ENCODE measurements around the gene NLGN1. TPM values are rescaled to one million over a fixed set of nuclear protein-coding genes. Genes with fewer than 3 reads are reported as not detected.

The NLGN1 gene
- total RNA-seq, 3 donors from 2014 or later: 0.43 to 14.3 (median 2.0) TPM

- DNase-seq (no peak), ATAC-seq (no peak)
These were observed 703.7 kb downstream of the NLGN1 start for GRCh38 chr3:174101244-174101643.

GRCh38 chr3:174102274-174102673 lies 704.7 kb downstream of the NLGN1 start:
- H3K4me3 ChIP-seq: no peak overlapping the region
- H3K4me1 ChIP-seq (ENCODE audit: low read depth): no peaks in the 10 kb centered on the region
- DNase-seq (no peak), ATAC-seq (no peak)
- no peaks in the 10 kb centered on the region for H3K9me3 ChIP-seq
- intact Hi-C loops (cut with DNase I, micrococcal nuclease): no loop called here
- TF ChIP-seq CTCF (IDR thresholded peaks at IDR 0.05): no peak
- no peaks in the 10 kb centered on the region for H3K36me3 ChIP-seq (ENCODE audit: low read depth)

More at GRCh38 chr3:174101244-174101643, 703.7 kb downstream of the NLGN1 start:
- H3K9me3 ChIP-seq: no peaks in the 10 kb centered on the region
- intact Hi-C loops (cut with DNase I, micrococcal nuclease): no loop called here
- no peaks in the 10 kb centered on the region for H3K4me1 ChIP-seq (ENCODE audit: low read depth)
- no peak overlapping the region for H3K4me3 ChIP-seq
- no peak for TF ChIP-seq CTCF (IDR thresholded peaks at IDR 0.05)
- no peaks in the 10 kb centered on the region for H3K36me3 ChIP-seq (ENCODE audit: low read depth)

- DNase-seq: no peak
- H3K36me3 ChIP-seq (ENCODE audit: low read depth): no peaks in the 10 kb centered on the region
- H3K9me3 ChIP-seq: no peaks in the 10 kb centered on the region
- TF ChIP-seq CTCF (IDR thresholded peaks at IDR 0.05): no peak
- no peak overlapping the region for H3K4me3 ChIP-seq
- intact Hi-C loops (cut with DNase I, micrococcal nuclease): no loop called here
- ATAC-seq: no peak
- H3K4me1 ChIP-seq (ENCODE audit: low read depth): no peaks in the 10 kb centered on the region
These were observed 705.3 kb downstream of the NLGN1 start for GRCh38 chr3:174102866-174103265.

GRCh38 chr3:174110761-174111160 lies 713.2 kb downstream of the NLGN1 start:
- H3K4me3 ChIP-seq: no peak overlapping the region
- H3K36me3 ChIP-seq (ENCODE audit: low read depth): no peaks in the 10 kb centered on the region
- DNase-seq (no peak), ATAC-seq (no peak)
- no peaks in the 10 kb centered on the region for H3K4me1 ChIP-seq (ENCODE audit: low read depth)
- intact Hi-C loops (cut with DNase I, micrococcal nuclease): no loop called here
- H3K9me3 ChIP-seq: no peaks in the 10 kb centered on the region
- TF ChIP-seq CTCF (IDR thresholded peaks at IDR 0.05): no peak

- Histone ChIP-seq H3K9me3 (no peaks in the 10 kb centered on the region), H3K36me3 (ENCODE audit: low read depth) (no peaks in the 10 kb centered on the region), H3K4me3 (no peak overlapping the region), H3K4me1 (ENCODE audit: low read depth) (no peaks in the 10 kb centered on the region)
- intact Hi-C loops (cut with DNase I, micrococcal nuclease): no loop called here
- ATAC-seq (no peak), DNase-seq (no peak)
- TF ChIP-seq CTCF (IDR thresholded peaks at IDR 0.05): no peak
These were observed 714.2 kb downstream of the NLGN1 start for GRCh38 chr3:174111776-174112175.

GRCh38 chr3:174116421-174116820 lies 718.9 kb downstream of the NLGN1 start:
- no peaks in the 10 kb centered on the region for H3K9me3 ChIP-seq
- intact Hi-C loops (cut with DNase I, micrococcal nuclease): no loop called here
- H3K36me3 ChIP-seq (ENCODE audit: low read depth): no peaks in the 10 kb centered on the region
- no peaks in the 10 kb centered on the region for H3K4me1 ChIP-seq (ENCODE audit: low read depth)
- H3K4me3 ChIP-seq: no peak overlapping the region
- TF ChIP-seq CTCF (IDR thresholded peaks at IDR 0.05): no peak
- DNase-seq (no peak), ATAC-seq (no peak)
